ENCODE results near the gene SLC34A2.

GRCh38 chr4:25662306-25662705 is 6.7 kb downstream of the SLC34A2 start:
- TF ChIP-seq CTCF (IDR thresholded peaks at IDR 0.05; ENCODE audit: insufficient read depth, low read depth, low read length) (no peak), EZH2 (IDR thresholded peaks at IDR 0.05; ENCODE audit: insufficient read depth, low read length) (no peak)
